GM19193 (cell line): ENCODE results near the gene ITGA2B.

Experiments
- POLR2A ChIP-seq: IDR thresholded peaks from 4 replicates; pipeline ENCODE4 v1.6.1; 2011; ENCODE audit not compliant: insufficient read depth, insufficient read length; ENCODE audit errors: extremely low read depth

ITGA2B gene

GRCh38 chr17:44389281-44389680, at the start of gene ITGA2B:
ITGA2B (minus strand) TSS chr17:44389649; CDS start chr17:44389473, 176 bp downstream.
- TF ChIP-seq POLR2A: no peak

GRCh38 chr17:44439168-44439567, 49.7 kb upstream of the ITGA2B start:
- no peak for TF ChIP-seq POLR2A

DNA sequence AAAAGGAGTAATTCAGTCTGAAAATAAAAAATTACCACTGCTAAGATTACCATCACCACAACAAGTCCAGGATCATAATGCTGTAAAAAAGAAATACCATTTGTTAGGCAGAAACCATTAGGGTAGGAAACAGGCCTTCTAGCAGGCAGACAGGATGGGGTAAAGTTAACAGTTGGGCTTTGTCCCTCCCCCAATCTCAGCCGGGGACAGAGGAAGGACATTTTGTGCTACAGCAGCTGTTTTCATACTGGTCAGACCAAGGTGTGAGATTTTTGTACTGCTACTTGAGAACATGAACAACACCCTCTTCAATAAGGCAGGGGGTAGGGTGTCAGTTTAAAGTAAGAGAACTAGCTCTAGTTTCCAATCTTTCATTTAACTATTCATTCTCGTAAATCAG, 49.2 kb upstream of the ITGA2B start:
- no peak for TF ChIP-seq POLR2A

DNA sequence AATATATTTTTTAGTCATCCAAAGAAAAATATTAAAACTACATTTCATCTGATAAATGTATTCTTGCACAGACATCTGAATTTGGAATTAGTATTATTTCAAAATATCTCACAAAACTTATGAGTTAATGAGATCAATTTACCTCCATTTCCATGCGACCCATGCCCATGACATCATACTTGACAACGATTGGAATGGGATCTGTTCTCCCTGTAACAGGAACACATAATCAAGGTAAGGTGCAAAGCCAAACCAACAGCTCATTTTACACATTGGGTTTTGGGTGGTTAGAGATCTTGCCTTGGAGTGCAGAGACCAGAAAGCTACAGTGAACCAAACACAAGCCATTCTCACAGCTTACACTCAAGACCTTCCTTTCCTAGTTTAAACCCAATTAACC, 46.9 kb upstream of the ITGA2B start:
- TF ChIP-seq POLR2A: no peak

DNA sequence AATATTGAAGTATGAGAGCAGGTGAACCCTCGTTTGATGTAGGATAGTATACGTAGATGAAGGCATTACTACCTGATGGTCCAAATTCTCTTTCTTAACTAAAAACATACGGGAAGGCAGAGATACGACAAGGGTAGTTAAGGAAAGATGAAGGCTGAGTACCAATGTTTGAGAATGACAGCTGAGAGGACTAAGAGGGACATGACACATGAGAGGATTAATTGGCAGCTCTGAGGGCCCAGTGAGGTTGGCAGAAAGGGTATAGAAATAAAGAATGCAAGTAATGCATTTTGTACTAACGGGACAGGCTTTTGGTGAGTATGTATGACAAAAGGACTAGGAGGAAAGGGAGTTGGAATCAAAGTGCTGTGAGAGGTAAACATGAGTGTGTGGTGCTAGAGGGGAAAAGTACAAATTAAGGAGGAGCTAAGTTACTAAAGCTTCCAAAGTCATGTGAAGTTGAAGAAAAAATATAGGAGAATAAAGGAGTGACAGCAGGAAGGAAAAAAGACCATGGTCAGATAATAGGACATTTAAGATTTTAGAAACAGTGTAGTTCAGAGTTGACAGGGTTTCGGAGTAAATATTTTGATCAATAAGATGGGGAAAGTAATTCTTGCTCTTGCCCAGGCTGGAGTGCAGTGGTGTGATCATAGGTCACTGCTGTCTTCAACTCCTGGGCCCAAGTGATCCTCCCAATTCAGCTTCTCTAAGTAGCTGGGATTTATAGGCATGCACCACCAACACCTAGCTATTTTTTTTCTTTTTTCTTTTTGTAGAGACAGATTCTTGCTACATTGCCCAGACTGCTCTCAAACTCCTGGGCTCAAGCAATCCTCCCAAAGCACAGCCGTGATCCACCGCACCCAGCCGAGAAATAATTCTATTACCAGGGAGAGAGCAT, 43.1 kb upstream of the ITGA2B start:
- TF ChIP-seq POLR2A: no peak

GRCh38 chr17:44424828-44425461, 35.5 kb upstream of the ITGA2B start:
- no peak for TF ChIP-seq POLR2A

GRCh38 chr17:44417553-44417952, 28.1 kb upstream of the ITGA2B start:
- TF ChIP-seq POLR2A: no peak

DNA sequence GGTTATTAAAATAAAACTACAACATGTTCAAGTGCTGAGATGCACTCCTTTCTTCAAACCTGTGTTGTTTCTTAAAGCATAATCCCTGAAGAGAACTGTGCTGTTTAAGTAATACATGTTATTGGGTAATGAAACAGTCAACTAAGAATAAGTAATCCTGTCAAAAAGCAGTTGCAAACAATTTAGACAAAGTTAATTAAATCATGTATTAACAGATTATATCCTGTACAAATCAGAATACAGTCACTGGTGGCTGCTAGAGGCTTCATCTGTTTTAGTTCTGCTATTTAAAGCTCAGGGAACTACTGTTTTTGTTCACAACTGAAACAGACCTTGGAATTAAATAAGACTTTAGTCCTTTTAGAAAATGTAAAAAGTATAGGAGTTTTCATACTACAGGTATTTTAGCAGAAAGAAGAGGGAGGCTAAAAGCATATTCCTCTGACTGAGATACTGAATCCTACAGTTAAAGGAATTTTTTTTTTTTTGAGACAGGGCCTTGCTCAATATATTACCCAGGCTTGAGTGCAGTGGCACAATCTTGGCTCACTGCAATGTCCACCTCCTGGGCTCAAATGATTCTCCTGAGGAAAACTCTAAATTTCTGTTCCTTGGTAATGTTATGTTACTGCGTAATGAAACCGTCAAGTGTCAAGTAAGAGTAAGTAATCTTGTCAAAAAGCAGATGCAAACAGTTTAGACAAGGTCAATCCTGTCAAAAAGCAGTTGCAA, 27.3 kb upstream of the ITGA2B start:
- TF ChIP-seq POLR2A: no peak

- no peak for TF ChIP-seq POLR2A
Observed at GRCh38 chr17:44414394-44415155, 25.1 kb upstream of the ITGA2B start.

- TF ChIP-seq POLR2A: no peak
Observed at GRCh38 chr17:44409309-44410028, 20.0 kb upstream of the ITGA2B start.

DNA sequence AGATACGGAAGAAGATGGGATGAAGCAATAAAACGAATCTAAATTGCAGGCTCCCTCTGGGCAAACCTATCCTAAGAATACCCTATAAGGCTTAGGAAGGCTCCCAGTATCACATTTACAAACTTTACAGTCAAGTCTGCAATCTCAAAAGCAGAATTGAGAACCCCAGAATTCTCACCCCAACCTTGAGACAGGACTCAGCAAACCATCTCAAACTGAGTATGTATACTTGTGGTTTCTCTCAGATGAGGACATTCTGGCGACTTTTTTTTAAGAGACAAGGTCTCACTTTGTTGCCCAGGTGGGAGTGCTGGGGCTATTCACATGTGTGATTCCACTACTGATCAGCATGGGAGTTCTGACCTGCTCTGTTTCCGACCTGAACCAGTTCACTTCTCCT, 19.3 kb upstream of the ITGA2B start:
- TF ChIP-seq POLR2A: no peak

- no peak for TF ChIP-seq POLR2A
Observed at GRCh38 chr17:44402564-44403172, 13.2 kb upstream of the ITGA2B start.

- no peak for TF ChIP-seq POLR2A
Observed at GRCh38 chr17:44400226-44400847, 10.9 kb upstream of the ITGA2B start.
